Parathyroid adenoma (tissue), 2 donors: ENCODE results near the gene BTD.

Source experiments
- H2AFZ ChIP-seq: fragments of 300-600 bp; sonication (generic); one replicate; pipeline ENCODE4 v1.7.0; 2017; ENCODE audit warnings: antibody characterized with exemption, mild to moderate bottlenecking
- H3K27ac ChIP-seq: fragments of 300-600 bp; sonication (generic); one replicate; pipeline ENCODE4 v1.7.0; 2017
- H3K27me3 ChIP-seq: fragments of 300-600 bp; sonication (generic); one replicate; pipeline ENCODE4 v1.7.0; 2017; ENCODE audit warnings: low read length; ENCODE audit not compliant: control insufficient read depth, insufficient read depth
- H3K36me3 ChIP-seq: fragments of 300-600 bp; sonication (generic); one replicate; pipeline ENCODE4 v1.7.0; 2017; ENCODE audit warnings: low read length; ENCODE audit not compliant: control insufficient read depth, insufficient read depth
- H3K4me1 ChIP-seq: fragments of 300-600 bp; sonication (generic); one replicate; pipeline ENCODE4 v1.7.0; 2017; ENCODE audit warnings: control low read depth
- H3K4me2 ChIP-seq: fragments of 300-600 bp; sonication (generic); one replicate; pipeline ENCODE4 v1.7.0; 2017; ENCODE audit warnings: low read length
- H3K4me3 ChIP-seq: fragments of 300-600 bp; sonication (generic); one replicate; pipeline ENCODE4 v1.7.0; 2017; ENCODE audit warnings: low read depth, low read length
- H3K79me2 ChIP-seq: fragments of 300-600 bp; sonication (generic); one replicate; pipeline ENCODE4 v1.7.0; 2017; ENCODE audit warnings: control low read depth
- H3K9ac ChIP-seq: fragments of 300-600 bp; sonication (generic); one replicate; pipeline ENCODE4 v1.7.0; 2017; ENCODE audit warnings: mild to moderate bottlenecking
- H3K9me3 ChIP-seq: fragments of 300-600 bp; sonication (generic); one replicate; pipeline ENCODE4 v1.7.0; 2017; ENCODE audit warnings: low read length; ENCODE audit not compliant: control insufficient read depth
- TF ChIP-seq, protein P1 (sequence below): fragments of 300-600 bp; sonication (generic); IDR thresholded peaks from one replicate; pipeline ENCODE4 v1.7.0; 2017; ENCODE audit warnings: antibody characterized with exemption, mild to moderate bottlenecking
- donor health status: primary hyperparathyroidism.

The BTD gene

DNA sequence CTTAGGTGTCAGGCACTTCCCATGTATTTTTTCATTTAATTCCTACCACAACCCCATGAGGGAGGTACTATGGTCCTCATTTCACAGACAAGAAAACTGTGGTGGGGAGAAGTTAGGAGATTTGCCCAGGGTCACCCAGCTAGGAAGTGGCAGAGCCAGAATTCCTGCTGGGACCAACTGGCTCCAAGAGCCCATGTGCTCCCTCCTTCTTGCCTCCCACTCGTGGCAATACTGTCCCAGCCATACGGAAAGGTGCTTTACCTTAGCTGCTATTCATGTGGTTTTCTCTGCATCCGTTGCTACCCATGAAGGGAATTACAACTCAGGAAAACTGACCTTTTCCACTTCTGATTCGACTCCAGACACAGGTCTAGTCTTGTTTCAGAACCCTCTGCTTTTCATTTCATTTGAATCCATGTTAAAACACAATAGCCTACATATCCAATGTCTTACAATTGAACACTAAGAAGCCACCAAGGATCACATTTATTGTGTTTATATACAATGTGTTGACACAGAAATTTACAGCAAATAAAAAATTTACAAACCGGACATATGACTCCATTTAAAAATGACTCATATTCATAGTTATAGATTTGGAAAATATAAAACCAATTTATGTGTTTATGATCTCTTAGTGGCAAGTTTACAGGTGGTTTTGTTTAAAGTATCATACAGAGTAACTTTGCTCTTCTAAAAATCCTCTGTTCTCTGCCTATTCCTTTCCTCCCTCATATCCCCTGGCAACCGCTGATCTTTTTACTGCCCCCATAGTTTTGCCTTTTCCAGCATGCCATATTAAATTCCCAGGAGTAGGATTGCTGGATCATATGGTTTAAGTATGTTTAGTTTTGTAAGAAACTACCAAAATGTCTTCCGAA is 58.8 kb downstream of the BTD start:
- Histone ChIP-seq H3K9me3 (no peaks in the 10 kb centered on the region), H3K4me3 (no peak overlapping the region), H3K4me1 (no peaks in the 10 kb centered on the region), H3K4me2 (no peak overlapping the region), H3K27me3 (no peaks in the 10 kb centered on the region), H3K79me2 (no peaks in the 10 kb centered on the region), H3K36me3 (no peaks in the 10 kb centered on the region), H3K9ac (no peak overlapping the region), H2AFZ (no peak overlapping the region), H3K27ac (no peak overlapping the region)
- TF ChIP-seq, protein P1, sequence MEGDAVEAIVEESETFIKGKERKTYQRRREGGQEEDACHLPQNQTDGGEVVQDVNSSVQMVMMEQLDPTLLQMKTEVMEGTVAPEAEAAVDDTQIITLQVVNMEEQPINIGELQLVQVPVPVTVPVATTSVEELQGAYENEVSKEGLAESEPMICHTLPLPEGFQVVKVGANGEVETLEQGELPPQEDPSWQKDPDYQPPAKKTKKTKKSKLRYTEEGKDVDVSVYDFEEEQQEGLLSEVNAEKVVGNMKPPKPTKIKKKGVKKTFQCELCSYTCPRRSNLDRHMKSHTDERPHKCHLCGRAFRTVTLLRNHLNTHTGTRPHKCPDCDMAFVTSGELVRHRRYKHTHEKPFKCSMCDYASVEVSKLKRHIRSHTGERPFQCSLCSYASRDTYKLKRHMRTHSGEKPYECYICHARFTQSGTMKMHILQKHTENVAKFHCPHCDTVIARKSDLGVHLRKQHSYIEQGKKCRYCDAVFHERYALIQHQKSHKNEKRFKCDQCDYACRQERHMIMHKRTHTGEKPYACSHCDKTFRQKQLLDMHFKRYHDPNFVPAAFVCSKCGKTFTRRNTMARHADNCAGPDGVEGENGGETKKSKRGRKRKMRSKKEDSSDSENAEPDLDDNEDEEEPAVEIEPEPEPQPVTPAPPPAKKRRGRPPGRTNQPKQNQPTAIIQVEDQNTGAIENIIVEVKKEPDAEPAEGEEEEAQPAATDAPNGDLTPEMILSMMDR = no peak

DNA sequence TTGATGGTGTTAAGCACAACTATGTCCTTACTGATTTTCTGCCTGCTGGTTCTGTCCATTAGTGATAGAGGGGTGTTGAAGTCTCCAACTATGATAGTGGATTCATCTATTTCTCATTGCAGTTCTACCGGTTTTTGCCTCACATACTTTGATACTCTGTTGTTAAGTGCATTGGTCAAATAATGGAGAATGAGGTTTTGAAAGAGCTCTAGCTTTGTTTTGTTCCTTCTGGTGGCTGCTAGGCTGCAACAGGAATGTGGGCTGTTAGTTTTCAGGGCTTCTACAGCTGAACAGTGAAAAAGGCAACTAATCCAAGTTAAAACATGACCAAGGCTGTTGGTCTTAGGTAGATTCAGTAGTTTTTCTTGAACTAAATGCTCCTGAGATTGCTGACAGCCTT is 62.6 kb downstream of the BTD start:
- TF ChIP-seq, protein P1 = no peak
- Histone ChIP-seq H3K27me3 (no peaks in the 10 kb centered on the region), H3K4me1 (no peaks in the 10 kb centered on the region), H3K79me2 (no peaks in the 10 kb centered on the region), H3K4me2 (no peak overlapping the region), H3K9ac (no peak overlapping the region), H2AFZ (no peak overlapping the region), H3K36me3 (no peaks in the 10 kb centered on the region), H3K27ac (no peak overlapping the region), H3K9me3 (no peaks in the 10 kb centered on the region), H3K4me3 (no peak overlapping the region)

DNA sequence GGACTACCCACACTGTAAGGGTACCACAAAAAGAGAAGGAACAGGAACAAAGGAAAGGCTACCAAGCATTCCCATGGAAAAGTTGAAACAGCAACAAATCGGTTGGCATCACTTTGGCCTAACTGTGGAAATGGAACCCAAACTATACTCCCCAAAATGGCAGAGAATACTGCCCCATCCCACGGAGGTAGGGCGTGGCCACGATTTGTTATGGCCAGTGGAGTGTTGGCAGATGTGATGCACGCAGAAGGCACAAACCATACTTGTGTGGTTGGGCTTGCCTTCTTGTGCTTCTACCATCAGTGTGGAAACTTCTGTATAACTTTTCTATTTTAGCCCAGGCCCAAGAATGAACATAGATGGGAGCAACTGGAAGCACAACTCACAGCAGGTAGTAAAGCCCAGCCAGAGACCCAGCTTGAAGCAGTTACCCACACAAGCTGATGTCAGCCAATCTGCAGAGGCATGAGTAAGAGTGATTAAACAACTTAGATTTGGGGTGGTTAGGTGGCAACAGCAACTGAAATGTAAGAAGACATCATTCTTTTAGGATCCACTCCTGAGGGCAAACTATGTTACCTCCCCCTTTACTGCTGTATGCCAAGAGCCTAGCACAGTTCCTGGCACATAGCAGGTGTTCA is 64.1 kb downstream of the BTD start:
- Histone ChIP-seq H3K4me2 (no peak overlapping the region), H3K79me2 (no peaks in the 10 kb centered on the region), H2AFZ (no peak overlapping the region), H3K27me3 (no peaks in the 10 kb centered on the region), H3K9ac (no peak overlapping the region), H3K4me3 (no peak overlapping the region), H3K27ac (no peak overlapping the region), H3K36me3 (no peaks in the 10 kb centered on the region), H3K9me3 (no peaks in the 10 kb centered on the region), H3K4me1 (no peaks in the 10 kb centered on the region)
- TF ChIP-seq, protein P1 = no peak

DNA sequence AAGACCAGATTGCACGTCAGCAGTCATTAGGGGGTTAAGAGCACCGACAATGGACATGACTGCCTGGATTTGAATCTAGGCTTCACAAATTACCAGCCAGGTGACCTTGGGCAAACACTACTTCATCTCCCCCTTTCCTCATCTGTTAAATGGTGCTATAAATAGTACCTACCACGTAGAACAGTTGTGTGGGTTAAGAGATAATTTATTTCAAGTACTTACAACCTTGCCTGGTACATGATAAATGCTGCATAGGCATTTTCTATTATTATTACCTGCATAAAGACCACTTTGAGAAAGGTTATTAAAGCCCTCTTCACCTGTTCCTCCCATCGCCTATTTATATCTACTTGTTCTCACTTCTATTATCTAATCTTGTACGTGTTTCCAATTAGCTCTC is 64.7 kb downstream of the BTD start:
- no peaks in the 10 kb centered on the region for H3K36me3 ChIP-seq
- H3K4me3 ChIP-seq = no peak overlapping the region

More for the DNA sequence above, 64.7 kb downstream of the BTD start:
- H3K27me3 ChIP-seq = no peaks in the 10 kb centered on the region
- H3K27ac ChIP-seq = no peak overlapping the region
- H3K9ac ChIP-seq = no peak overlapping the region
- TF ChIP-seq, protein P1 = no peak
- no peak overlapping the region for H3K4me2 ChIP-seq
- H3K9me3 ChIP-seq = no peaks in the 10 kb centered on the region
- no peaks in the 10 kb centered on the region for H3K79me2 ChIP-seq
- H3K4me1 ChIP-seq = no peaks in the 10 kb centered on the region
- no peak overlapping the region for H2AFZ ChIP-seq
